ENCODE results near the gene CPM.

DNA sequence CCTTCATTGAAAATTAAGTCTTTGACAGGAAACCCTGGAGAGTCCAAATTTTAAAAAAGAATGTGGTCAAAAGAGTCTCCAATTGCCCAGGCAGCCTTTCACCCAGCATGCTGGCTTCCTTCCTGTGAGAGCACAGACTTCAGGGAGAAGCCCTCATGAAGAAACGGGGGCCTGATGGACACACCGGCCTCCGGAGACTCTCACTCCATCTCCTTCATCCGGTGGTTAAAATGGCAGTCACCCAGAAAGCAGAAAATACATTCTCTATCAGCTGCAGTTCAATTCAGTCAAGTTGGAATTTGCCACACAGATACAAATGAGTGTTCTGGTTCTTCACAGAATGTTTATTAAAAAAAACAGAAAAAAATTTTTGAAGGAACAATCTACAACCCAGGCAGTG lies 56.5 kb downstream of the CPM start:
- TF ChIP-seq CTCF (IDR thresholded peaks at IDR 0.05 in 8 of 11, conservative IDR thresholded peaks at IDR 0.05 in 3 of 11) = no peak
- no peak for TF ChIP-seq POLR2AphosphoS5 (IDR thresholded peaks at IDR 0.05)
- TF ChIP-seq POLR2A (IDR thresholded peaks at IDR 0.05) = no peak
